Measurements from ENCODE around the gene XRRA1.
"Not testable (repeated sequence)": the region's sequence is repeated elsewhere in the genome, so short reads cannot be mapped to it uniquely, and the experiment has no call there.

DNA sequence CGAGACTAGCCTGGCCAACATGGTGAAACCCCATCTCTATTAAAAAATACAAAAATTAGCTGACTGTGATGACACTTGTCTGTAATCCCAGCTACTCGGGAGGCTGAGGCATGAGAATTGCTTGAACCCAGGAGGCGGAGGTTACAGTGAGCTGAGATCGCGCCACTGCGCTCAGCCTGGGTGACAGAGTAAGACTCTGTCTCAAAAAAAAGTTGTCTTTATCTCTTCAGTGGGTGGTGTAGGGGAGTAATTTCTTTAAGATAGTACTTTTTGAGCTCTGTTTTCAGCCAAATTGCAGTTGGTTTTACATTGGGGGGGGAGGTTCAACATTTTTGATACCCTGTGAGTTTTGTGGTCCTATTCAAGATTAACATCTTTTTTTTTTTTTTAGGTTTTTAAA, 11.2 kb upstream of the XRRA1 start:
- not testable (repeated sequence) for TF ChIP-seq POLR2A (IDR thresholded peaks at IDR 0.05; ENCODE audit: low read length); GATA1 (IDR thresholded peaks at IDR 0.05; ENCODE audit: low read depth, low read length)
